Adrenal gland (tissue), 5 donors: Measurements from ENCODE around the gene MS4A6E.
A peak's percentile ranks its signal among the peaks of the same experiment; 100 is the strongest.

ENCODE experiments used
- POLR2A ChIP-seq, 2 donors: fragments of 450-650 bp; IDR thresholded peaks; one replicate each; pipeline ENCODE4 v1.6.1; 2017; ENCODE audit warnings: antibody characterized with exemption in 2 of 2, mild to moderate bottlenecking in 2 of 2, moderate library complexity in 1 of 2
- TF ChIP-seq, protein P1 (sequence below), 6 experiments: fragments of 450-650 bp in 4 of 6; fragments of 200-600 bp in 2 of 6; sonication (generic) in 1 of 6; IDR thresholded peaks; 1 replicate in 5 of 6; 2 replicates in 1 of 6; pipeline versions ENCODE4 v1.5.1 to v1.8.0; 2016 to 2021; ENCODE audit warnings: antibody characterized with exemption in 6 of 6, mild to moderate bottlenecking in 2 of 6, moderate library complexity in 1 of 6
- donor health status: DM: no; HTN: no; CAD: no.

GRCh38 chr11:60343094-60343704, 16.1 kb downstream of the MS4A6E start:
- TF ChIP-seq, protein P1, sequence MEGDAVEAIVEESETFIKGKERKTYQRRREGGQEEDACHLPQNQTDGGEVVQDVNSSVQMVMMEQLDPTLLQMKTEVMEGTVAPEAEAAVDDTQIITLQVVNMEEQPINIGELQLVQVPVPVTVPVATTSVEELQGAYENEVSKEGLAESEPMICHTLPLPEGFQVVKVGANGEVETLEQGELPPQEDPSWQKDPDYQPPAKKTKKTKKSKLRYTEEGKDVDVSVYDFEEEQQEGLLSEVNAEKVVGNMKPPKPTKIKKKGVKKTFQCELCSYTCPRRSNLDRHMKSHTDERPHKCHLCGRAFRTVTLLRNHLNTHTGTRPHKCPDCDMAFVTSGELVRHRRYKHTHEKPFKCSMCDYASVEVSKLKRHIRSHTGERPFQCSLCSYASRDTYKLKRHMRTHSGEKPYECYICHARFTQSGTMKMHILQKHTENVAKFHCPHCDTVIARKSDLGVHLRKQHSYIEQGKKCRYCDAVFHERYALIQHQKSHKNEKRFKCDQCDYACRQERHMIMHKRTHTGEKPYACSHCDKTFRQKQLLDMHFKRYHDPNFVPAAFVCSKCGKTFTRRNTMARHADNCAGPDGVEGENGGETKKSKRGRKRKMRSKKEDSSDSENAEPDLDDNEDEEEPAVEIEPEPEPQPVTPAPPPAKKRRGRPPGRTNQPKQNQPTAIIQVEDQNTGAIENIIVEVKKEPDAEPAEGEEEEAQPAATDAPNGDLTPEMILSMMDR (IDR thresholded peaks at IDR 0.05) = peak in 5 of 6 experiments; percentile 23 to 46 (median 26)
- no peak for TF ChIP-seq POLR2A (IDR thresholded peaks at IDR 0.05)
